Ureter (tissue), 1 donor: ENCODE results near the gene CNDP2. TPM values are rescaled to one million over a fixed set of nuclear protein-coding genes. Genes with fewer than 3 reads are reported as not detected.

ENCODE experiments used
- DNase-seq: peaks from one replicate; pipeline ENCODE4 v3.0.0-alpha.2; 2020; ENCODE audit warnings: low spot score
- total RNA-seq: library from RNA; stranded (reverse); gene quantifications from one replicate; pipeline ENCODE4 v1.2.4, GENCODE V29; 2023
- donor health status: DM: yes; HTN: yes; CAD: no.

CNDP2 gene
- total RNA-seq, result 344 TPM

DNA sequence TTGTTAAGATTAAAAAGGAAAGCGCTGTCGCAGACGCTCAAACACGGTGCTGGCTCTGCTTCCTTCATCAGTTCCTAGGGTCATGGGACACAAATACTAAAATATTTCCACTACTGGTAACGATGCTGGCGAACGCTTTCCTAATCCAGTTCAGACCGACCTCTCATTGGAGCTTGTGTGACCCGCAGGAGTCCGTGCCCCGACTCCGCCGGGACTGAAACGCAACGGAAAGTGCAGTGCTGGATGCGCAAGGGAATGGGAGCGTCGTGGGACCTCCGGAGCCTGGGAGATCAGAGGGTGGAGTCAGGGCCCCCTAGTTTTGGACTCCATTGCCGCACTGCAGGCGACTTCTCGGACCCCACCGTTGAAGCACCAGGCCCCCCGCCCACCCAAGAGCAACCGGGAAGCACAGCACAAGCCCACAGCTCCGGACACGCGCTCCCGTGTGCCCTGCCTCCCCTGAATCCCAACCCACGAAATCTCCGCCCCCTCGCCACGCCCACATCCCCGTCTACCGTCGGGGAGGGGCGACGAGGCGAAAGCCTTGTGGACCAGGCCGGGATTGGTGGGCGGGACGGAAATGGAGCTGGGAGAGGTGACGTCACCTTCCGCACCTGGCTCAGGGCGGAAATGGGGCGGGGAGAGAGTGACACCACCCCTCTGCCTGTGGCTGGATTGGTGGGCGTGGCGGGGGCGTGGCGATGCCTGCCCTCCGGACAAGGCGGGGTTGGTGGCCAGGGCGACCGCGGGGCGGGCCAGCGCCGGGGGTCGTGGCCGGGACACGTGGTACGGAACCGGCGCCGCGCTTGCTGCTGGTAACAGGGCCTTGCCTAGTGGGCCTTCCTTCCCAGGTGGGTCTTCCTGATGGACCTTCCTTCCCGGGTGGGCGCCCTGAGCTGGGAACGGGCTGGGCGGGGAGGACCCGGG, at the start of gene CNDP2:
Gene CNDP2, plus strand, starts transcription at position 783 of the 927 bp plus-strand sequence. CDS start 3,611 bp downstream, outside the sequence.
- DNase-seq, result peak; percentile 100

- DNase-seq, result peak; percentile 38
Measured at GRCh38 chr18:74446631-74447403, 49.3 kb upstream of the CNDP2 start.

DNA sequence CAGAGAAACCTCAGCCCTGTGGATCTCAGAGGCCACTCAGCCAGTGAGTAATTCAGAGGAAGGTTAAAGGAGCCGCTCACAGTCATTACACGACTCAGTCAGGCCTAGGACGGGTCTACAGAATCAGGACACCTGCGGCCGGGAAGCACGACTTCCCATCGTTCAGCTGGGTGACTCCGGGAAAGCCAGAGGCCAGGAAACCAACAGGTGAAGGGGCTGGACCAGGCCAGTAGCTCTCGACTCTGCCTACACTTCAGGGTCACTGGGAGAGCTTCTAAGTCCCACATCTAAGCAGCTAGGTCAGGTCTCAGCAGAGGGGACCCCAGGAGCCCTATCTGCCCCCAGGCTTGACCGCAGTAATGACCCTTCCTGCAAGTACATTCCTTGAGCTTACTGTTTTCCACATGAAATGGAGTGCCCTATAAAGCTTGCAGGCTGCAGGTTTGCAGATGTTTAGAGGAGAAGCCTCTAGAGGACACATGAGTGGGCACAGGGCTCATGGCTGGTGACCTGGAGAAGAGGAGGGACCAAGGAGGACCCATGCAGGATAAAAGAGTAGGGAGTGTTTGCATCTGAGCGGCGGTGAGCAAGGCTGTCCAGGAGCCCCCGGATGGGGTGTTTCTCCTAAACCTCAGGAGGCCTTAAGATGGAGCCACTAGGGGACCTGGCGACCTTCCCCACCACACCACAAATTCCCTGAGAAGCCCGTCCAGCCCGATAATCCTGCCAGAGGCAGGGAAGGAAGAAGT, 48.6 kb upstream of the CNDP2 start:
- peak; percentile 30 for DNase-seq

DNA sequence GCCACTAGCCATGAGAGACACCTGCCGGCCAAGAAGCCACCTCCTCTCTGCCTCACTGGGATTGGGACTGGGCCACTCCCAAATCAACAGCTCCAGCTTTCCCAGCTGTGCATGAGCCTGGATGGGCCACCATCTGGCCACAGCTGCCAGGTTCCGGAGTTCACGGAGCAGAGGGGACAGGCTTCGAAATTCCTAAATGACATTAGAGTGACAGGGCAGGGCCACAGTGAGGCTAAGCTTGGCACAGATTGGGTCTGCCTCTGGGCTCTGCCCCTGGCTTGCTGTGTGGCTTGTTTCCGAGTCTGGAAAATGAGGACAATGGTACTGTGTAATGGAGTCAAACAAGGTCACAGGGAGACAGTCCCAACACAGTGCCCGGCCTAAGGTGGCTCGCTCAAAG, 45.5 kb upstream of the CNDP2 start:
- DNase-seq, result peak; percentile 35

DNA sequence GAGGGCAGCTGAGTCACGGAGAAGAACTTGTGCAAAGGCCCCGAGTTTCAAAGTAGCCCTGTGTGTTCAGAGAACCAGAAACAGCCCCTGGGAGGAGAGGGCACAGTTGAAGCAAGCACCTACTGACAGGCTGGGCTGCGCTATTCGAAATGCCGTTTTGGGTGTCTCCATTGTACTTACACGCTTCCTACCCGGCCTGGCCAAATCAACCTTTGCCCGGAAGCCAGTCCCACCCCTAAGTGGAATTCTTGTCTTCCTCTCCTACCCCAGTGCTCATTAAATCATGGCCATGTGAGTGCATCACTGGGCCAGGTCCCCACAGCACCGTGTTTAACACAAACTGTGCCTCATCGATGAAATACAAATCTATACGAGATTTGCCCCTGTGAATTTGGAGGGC, 45.0 kb upstream of the CNDP2 start:
- peak; percentile 23 for DNase-seq

DNA sequence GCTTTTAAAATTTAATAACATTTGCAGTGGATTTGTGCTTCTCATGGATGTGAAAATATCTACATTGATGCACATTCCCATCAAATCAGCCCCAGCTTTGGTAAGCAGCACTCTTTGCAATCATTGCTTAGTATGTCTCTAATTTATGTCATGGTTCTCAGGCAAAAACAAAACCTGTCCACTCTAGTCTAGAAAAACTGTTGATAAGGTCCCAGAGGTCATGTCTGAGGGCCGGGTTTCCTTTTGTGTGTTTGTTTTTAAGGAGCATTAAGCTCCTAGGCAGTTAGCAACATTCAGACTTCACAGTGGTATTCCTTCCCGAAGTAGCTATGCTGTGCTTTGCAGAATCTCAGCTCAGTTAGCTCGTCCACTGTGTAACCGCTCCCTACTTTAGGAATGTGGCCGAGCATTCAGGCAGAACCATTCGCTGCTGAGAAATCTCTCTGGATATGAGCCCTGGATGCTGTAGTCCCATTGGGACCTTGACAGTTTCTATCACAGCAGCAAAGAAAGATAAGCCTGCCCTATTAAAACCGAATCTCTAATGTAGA, 43.1 kb upstream of the CNDP2 start:
- peak; percentile 26 for DNase-seq

DNA sequence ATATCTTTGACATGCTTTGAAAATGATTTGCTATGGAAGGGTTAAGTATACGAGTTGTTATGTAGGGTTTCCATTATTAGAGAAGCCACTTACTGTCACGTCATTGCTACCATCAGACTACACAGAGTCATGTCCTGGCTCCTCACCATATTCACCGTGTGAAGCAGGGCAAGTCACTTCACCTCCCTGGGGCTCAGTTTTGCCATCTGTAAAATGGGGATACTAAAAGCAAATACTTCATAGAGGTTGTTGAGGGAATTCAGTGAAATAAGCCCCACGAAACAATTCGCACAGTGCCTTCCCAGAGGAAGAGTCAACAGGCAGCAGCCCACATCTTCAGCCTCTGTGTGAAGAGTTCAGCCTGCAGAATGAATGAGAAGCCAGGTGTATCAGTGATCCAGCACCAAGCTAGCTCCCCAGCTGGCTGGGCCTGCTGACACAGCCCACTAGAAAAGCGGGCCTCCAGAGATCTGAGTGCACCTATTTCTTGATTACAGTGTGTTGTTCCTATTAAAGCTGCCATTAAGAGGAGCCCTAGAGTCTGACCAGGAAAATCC, 42.4 kb upstream of the CNDP2 start:
- peak; percentile 15 for DNase-seq

DNA sequence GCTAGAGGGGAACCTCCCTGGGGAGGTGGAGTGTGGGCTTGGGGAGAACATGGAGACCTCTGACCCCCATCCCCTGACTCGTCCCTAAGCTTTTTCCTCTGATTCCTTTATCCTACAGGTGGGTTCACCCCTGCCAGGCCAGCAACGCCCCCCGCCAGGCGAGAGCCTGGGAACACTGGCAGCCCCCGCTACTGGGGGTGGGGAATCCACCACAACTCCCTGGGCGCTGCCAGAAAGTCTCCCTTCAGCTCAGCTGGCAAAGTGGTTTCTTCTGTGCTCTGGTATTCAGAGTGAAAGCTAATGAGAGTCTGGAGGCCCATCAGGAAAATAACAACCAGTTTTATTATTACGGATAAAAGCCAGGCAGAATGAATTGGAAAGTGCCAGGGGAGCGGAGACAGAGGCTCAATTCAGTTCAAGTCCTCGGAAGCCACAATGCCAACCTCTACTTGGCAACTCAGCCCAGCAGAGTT, 41.8 kb upstream of the CNDP2 start:
- peak; percentile 19 for DNase-seq

- no peak for DNase-seq
Measured at GRCh38 chr18:74455386-74455785, 40.8 kb upstream of the CNDP2 start.

DNA sequence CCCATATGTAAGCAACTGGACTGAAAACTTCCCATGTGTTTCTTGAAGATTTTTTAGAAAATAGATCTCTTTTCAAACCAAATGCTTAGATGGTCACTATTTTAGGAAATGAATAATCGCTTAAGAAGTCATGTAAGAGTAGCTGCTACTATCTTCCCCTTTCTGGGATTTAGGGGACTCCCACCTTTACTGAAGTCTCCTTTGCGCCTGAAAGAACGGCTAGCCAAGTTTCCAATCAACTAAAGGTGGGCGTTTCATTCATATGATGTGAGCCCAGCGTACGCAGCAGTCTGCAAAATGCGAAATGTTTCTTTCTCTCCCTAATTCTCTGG, 40.2 kb upstream of the CNDP2 start:
- no peak for DNase-seq

- peak; percentile 32 for DNase-seq
Measured at GRCh38 chr18:74456349-74457042, 39.7 kb upstream of the CNDP2 start.

- peak; percentile 19 for DNase-seq
Measured at GRCh38 chr18:74457043-74457724, 39.0 kb upstream of the CNDP2 start, which contains the start of gene DIPK1C. Gene DIPK1C, minus strand, starts transcription at chr18:74457308. Its CDS starts 49 bp downstream, at chr18:74457259.

DNA sequence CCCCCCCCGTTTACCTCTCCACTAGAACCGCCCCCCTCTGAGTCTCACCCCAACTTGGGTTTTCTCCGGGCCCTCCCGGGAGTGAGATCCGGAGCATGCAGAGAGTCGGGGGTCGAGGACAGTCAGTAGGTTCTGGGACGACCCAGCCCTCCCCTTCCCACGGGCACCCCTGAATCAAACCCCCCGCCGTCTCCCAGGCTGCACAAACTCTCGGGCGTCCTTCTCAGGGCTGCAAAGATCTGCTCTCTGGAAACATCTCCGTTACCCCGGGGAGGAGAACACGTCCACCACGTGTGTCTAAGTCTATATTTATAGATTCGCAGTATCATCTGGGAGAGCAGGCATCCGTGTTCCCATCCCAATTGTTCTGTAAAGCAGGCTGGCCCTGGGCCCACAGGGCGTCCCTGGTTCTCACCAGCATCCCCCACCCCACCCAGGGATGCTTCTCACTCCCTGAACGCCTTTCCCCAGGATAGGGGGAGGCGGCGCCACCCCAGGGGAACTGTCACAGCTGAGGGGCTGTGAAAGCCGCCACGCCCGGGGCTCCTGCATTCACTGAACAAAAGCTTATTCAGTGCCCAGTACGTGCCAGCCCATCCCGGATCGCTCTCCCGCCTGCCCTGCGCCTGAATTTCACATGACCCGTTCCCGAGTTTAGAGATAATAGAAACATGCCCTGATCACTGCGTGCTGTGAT, 38.3 kb upstream of the CNDP2 start:
- peak; percentile 34 for DNase-seq

DNA sequence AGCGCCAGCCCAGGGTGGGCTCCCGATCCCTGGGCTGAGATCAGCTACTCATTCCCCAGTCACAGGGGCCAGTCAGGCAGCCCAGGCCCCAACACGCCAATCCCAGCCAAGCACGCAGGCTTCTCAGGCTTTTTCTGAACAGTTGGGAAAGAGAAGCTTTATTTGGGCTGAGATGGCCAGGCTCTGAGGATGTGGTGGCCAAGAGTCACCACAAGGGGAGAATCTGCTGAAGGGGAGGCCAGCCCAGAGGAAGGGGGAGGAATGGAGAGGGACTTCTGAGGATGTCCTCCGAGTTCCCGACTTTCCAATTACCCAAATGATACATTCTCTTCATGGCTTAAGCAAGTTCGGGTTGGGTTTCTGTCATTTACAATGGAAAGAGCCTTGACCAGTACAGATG, 36.3 kb upstream of the CNDP2 start:
- DNase-seq, result no peak

GRCh38 chr18:74460825-74461224, 35.3 kb upstream of the CNDP2 start:
- DNase-seq, result no peak

- DNase-seq, result peak; percentile 26
Measured at GRCh38 chr18:74463254-74463653, 32.9 kb upstream of the CNDP2 start.

- no peak for DNase-seq
Measured at GRCh38 chr18:74463983-74464382, 32.2 kb upstream of the CNDP2 start.

DNA sequence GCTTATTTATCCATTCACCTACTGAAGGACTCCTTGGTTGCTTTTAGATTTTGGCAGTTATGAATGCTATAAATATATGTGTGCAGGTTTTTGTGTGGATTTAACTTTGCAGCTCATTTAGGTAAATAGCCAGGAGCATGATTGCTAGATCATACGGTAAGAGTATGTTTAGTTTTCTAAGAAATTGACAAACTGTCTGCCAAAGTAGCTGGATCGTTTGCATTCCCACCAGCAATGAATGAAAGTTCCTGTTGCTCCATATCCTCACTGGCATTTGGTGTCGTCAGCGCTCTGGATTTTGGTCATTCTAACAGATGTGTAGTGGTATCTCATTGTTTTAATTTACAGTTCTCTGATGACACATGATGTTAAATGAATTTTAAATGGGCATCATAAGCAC, 30.4 kb upstream of the CNDP2 start:
- DNase-seq, result no peak

- peak; percentile 29 for DNase-seq
Measured at GRCh38 chr18:74468547-74469061, 27.6 kb upstream of the CNDP2 start.
